ENCODE measurements around the gene TAS1R1.

Gene TAS1R1

DNA sequence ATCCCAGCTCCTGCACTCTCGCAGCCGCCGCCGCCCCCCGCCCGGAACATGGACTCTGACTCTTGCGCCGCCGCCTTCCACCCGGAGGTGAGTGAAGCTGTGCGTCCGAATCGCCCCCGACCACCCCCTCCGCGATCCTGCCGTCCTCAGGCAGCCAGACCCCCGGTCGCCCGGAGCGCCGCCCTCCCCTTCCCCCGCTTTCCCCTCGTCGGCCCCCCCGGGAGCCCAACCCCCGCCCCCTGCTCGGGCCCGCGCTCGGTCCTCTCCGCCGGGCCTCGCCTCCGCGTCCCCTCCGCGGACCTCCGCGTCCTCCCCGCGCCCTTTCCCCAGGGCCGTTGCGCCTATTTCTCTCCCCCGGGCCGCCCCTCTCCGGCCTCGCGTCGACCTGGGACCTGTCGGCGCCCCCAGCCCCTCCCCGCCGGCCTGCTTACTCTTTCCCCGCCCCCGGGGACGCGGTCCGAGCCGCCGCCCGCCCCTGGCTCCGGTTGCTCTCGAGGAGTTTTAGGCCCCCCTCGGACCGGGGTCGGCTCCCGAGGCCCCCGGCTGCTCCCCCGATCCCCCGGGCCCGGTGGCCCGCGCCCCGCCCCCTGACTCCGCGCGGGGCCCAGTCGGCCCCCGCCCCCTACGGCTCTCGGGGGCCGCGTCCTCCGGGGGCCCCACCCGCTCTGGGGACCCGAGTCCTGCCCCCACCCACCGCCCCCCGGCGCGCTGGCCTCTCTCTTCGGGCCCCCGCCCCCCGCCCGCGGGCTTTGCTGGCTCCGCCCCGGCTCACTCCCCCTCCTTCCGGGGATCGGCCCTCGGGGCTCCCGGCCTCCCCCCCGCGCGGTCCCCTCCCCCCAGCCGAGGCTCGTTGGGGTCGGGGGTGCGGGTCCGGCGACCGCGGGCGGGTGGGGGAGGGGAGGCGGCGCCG is 59.2 kb downstream of the TAS1R1 start:
- no peak for DNase-seq (ENCODE audit: low read depth)
- TF ChIP-seq, protein P1, sequence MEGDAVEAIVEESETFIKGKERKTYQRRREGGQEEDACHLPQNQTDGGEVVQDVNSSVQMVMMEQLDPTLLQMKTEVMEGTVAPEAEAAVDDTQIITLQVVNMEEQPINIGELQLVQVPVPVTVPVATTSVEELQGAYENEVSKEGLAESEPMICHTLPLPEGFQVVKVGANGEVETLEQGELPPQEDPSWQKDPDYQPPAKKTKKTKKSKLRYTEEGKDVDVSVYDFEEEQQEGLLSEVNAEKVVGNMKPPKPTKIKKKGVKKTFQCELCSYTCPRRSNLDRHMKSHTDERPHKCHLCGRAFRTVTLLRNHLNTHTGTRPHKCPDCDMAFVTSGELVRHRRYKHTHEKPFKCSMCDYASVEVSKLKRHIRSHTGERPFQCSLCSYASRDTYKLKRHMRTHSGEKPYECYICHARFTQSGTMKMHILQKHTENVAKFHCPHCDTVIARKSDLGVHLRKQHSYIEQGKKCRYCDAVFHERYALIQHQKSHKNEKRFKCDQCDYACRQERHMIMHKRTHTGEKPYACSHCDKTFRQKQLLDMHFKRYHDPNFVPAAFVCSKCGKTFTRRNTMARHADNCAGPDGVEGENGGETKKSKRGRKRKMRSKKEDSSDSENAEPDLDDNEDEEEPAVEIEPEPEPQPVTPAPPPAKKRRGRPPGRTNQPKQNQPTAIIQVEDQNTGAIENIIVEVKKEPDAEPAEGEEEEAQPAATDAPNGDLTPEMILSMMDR (IDR thresholded peaks at IDR 0.05; ENCODE audit: control insufficient read depth, extremely low read depth, insufficient read depth): no peak
- H3K4me3 ChIP-seq (ENCODE audit: low read depth, low read length): peak overlapping the region; percentile 64

DNA sequence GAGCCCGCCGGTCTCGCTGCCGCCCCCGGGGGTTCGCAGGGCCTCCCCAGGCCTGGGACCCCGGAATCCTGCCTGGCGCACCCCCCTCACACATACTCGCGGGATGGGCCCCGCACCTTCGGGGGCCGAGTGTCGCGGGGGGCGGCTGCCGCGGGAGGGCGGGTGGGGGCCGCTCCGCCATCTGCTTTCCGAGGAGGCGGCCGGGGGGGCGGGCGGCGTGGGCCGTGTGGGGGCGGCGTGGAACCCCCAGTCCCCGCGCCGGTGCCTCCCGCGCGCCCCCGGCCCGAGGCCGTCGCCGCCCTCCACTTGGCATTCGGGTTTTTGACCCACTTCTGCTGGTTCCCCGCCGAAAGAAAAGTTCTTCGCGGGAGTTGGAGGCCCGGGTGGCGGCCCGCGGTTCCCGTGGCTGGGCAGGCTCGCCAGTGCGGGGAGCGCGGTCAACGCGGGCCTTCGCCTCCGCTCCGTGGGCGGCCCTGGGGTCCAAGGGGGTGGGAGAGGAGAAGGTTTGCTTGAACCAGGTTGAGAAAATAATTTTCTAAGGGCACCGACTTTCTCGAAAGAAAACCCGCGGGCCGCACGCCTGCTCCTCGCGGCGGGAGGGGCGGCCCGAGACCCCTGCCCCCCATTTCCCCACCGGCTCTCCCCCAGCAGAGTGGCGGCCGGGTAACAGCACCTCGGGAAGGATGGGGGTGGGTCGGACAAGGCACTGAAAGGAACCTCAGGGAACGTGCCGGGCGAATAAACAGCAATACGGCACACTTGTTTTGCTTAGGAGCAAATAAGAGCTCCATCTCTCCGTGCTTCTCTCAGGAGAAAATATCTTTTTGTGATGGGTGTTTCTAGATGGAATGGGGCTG is 60.0 kb downstream of the TAS1R1 start:
- no peak for DNase-seq (ENCODE audit: low read depth)
- H3K4me3 ChIP-seq (ENCODE audit: low read depth, low read length): peak overlapping the region; percentile 64
- TF ChIP-seq, protein P1 (IDR thresholded peaks at IDR 0.05; ENCODE audit: control insufficient read depth, extremely low read depth, insufficient read depth): no peak

DNA sequence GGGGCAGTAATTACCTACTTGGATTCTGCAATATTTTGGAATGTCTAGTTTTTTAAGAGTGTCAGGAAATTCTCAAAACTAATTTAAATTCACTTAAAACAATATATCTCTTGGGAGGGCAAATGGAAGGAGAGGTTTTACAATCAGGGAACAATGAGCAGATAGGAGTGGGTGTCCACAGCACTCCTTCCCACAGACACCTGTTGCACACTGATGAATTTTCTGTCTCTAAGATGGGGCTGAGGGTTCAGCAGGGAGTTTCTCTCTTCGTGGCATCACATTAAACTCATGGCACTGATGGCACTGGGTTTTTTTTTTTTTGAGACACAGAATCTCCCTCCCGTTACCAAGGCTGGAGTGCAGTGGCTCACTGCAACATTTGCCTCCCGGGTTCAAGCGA is 63.9 kb downstream of the TAS1R1 start:
- TF ChIP-seq, protein P1 (IDR thresholded peaks at IDR 0.05; ENCODE audit: control insufficient read depth, extremely low read depth, insufficient read depth): no peak
- no peak for DNase-seq (ENCODE audit: low read depth)
- H3K4me3 ChIP-seq (ENCODE audit: low read depth, low read length): no peak overlapping the region

- no peak for DNase-seq (ENCODE audit: low read depth)
- TF ChIP-seq, protein P1 (IDR thresholded peaks at IDR 0.05; ENCODE audit: control insufficient read depth, extremely low read depth, insufficient read depth): no peak
- no peak overlapping the region for H3K4me3 ChIP-seq (ENCODE audit: low read depth, low read length)
These were observed 66.6 kb downstream of the TAS1R1 start for GRCh38 chr1:6621429-6622391.

GRCh38 chr1:6622396-6623152 is 67.5 kb downstream of the TAS1R1 start:
- TF ChIP-seq, protein P1 (IDR thresholded peaks at IDR 0.05; ENCODE audit: control insufficient read depth, extremely low read depth, insufficient read depth): no peak
- no peak for DNase-seq (ENCODE audit: low read depth)
- no peak overlapping the region for H3K4me3 ChIP-seq (ENCODE audit: low read depth, low read length)

Measured in LNCaP clone FGC (cell line).